ENCODE measurements around the gene ENGASE. TPM values are rescaled to one million over a fixed set of nuclear protein-coding genes. Genes with fewer than 3 reads are reported as not detected.

The ENGASE gene
- total and polyA plus RNA-seq, 2 of the 8 experiments (the other 6 are each of a cell fraction or from before 2014, with no cell fraction given) = 9.3 to 36.1 TPM

DNA sequence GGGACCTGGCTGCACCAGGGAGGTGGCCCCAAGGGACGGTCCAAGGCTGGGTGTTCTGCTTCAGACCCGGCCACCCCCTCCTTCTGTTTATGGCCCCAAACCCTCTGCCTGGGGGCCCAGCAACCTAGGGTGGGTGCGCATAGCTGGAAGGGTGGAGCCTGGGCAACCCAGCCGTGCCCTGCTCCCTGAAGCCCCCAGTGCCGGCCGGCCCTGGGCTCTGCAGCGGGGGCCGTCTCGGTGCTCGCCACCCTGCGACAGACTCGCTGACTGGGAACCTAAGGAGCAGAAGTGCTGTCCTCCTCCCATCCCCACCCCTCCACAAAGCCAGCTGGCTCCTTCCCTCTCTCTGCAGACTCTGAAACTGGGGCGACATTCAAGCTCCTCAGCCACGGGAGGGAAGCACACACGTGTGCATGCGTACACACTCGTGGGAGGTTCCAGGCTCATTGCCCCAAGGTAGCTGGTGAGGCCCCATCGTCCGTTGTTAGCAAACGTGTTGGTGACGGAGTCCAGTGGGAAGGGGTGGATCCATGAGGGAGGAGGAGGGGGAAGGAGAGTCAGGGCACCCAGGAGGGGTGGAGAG lies 43.4 kb downstream of the ENGASE start:
- no peak overlapping the region for H3K14ac ChIP-seq (ENCODE audit: insufficient read length)
- no peak overlapping the region for H3K4ac ChIP-seq (replicated peaks; ENCODE audit: insufficient read length, low read depth, low read length)
- H2AFZ ChIP-seq (ENCODE audit: low read length) = no peak overlapping the region
- ChIA-PET POLR2A (ENCODE audit: partially characterized antibody) (interaction anchor here (0.9 kb wide), 1 partner anchor 195 kb away, joined by 3 read pairs; no protein-coding TSS in a partner anchor), CTCF (ENCODE audit: partially characterized antibody) (interaction anchor here (0.6 to 1.3 kb wide), 3 partner anchors 9 to 275 kb away, joined by 3 to 5 read pairs (median 3); no protein-coding TSS in a partner anchor)
- no peak overlapping the region for H3K27ac ChIP-seq (ENCODE audit: low read depth, low read length)
- H2BK20ac ChIP-seq (ENCODE audit: low read length) = no peak overlapping the region
- H3K18ac ChIP-seq (ENCODE audit: extremely low read depth, low read length) = no peak overlapping the region
- no peaks in the 10 kb centered on the region for H3K27me3 ChIP-seq (replicated peaks in 1 of 4; ENCODE audit: control insufficient read depth in 3 of 4, extremely low read depth in 1 of 4, insufficient read depth in 3 of 4, low read length in 3 of 4)
- H3K79me1 ChIP-seq (ENCODE audit: low read depth, low read length) = no peaks in the 10 kb centered on the region
- no peak for DNase-seq (ENCODE audit: low read depth in 1 of 2, low spot score in 2 of 2)
- no peaks in the 10 kb centered on the region for H3K79me2 ChIP-seq (ENCODE audit: control insufficient read depth in 1 of 2, insufficient read depth in 2 of 2, low read length in 2 of 2)
- no peak overlapping the region for H2BK12ac ChIP-seq (ENCODE audit: low read depth, low read length)
- no peak overlapping the region for H4K91ac ChIP-seq (replicated peaks; ENCODE audit: insufficient read length, low read length)
- 87% methylated on average over 21 of the region's 21 CpGs; no CpG with 5 or more reads in 1 of the 2 experiments for WGBS, 2 experiments (ENCODE audit: extremely low coverage in 1 of 2, insufficient coverage in 1 of 2, insufficient read length in 1 of 2, insufficient replicate concordance in 2 of 2, low coverage in 1 of 2, low lambda C conversion rate in 2 of 2, missing lambda C conversion rate in 1 of 2)
- H3K4me1 ChIP-seq (replicated peaks in 1 of 4; ENCODE audit: control insufficient read depth in 3 of 4, insufficient read depth in 4 of 4, low read length in 3 of 4) = peaks cover 0 to 4% (median 3%) of the 10 kb centered on the region in 4 experiments; a peak in 4 of 7 replicates
- no peak overlapping the region; the same call in 1 of the 2 replicates for H2BK15ac ChIP-seq (ENCODE audit: low read length)
- H4K20me1 ChIP-seq (replicated peaks in 1 of 2; ENCODE audit: control insufficient read depth in 1 of 2, insufficient read depth in 2 of 2, low read length in 2 of 2) = peaks cover 2 to 8% of the 10 kb centered on the region in 2 experiments
- peaks cover 4% of the 10 kb centered on the region; the same call in 1 of the 2 replicates for H3K23me2 ChIP-seq (ENCODE audit: low read depth, low read length)
- FAIRE-seq = no peak
- H4K5ac ChIP-seq (ENCODE audit: insufficient read length, low read depth, low read length) = no peak overlapping the region
- H3K9ac ChIP-seq (replicated peaks in 1 of 4; ENCODE audit: extremely low read depth in 1 of 4, low read depth in 3 of 4, low read length in 3 of 4) = no peak overlapping the region
- H2AK5ac ChIP-seq (ENCODE audit: low read depth, low read length) = 0 out of 2 replicates have a peak overlapping the region, but pooled peaks have one; percentile 24
- no peaks in the 10 kb centered on the region for H3K36me3 ChIP-seq (ENCODE audit: control insufficient read depth in 2 of 4, insufficient read depth in 4 of 4, low read length in 3 of 4)
- no peak overlapping the region for H3K4me3 ChIP-seq (ENCODE audit: extremely low read depth in 1 of 4, insufficient read depth in 2 of 4, low read depth in 3 of 4, low read length in 4 of 4)
- H3K9me3 ChIP-seq (ENCODE audit: insufficient read depth in 2 of 2, low read depth in 1 of 2, low read length in 1 of 2) = no peaks in the 10 kb centered on the region
- H4K8ac ChIP-seq (ENCODE audit: extremely low read depth, insufficient read depth, low read length) = no peak overlapping the region
- H2BK120ac ChIP-seq (replicated peaks; ENCODE audit: low read depth, low read length) = no peak overlapping the region
- no peak overlapping the region for H3K4me2 ChIP-seq (ENCODE audit: insufficient read depth in 1 of 2, low read depth in 2 of 2, low read length in 2 of 2)
- H2BK5ac ChIP-seq (ENCODE audit: low read depth, low read length) = no peak overlapping the region
- H3K56ac ChIP-seq (replicated peaks; ENCODE audit: insufficient read length, low read depth, low read length) = no peak overlapping the region
- H3K23ac ChIP-seq (ENCODE audit: insufficient read length) = no peak overlapping the region
- TF ChIP-seq, protein P1, sequence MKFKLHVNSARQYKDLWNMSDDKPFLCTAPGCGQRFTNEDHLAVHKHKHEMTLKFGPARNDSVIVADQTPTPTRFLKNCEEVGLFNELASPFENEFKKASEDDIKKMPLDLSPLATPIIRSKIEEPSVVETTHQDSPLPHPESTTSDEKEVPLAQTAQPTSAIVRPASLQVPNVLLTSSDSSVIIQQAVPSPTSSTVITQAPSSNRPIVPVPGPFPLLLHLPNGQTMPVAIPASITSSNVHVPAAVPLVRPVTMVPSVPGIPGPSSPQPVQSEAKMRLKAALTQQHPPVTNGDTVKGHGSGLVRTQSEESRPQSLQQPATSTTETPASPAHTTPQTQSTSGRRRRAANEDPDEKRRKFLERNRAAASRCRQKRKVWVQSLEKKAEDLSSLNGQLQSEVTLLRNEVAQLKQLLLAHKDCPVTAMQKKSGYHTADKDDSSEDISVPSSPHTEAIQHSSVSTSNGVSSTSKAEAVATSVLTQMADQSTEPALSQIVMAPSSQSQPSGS (IDR thresholded peaks at IDR 0.05; ENCODE audit: low read length) = no peak
- TF ChIP-seq, protein P2, sequence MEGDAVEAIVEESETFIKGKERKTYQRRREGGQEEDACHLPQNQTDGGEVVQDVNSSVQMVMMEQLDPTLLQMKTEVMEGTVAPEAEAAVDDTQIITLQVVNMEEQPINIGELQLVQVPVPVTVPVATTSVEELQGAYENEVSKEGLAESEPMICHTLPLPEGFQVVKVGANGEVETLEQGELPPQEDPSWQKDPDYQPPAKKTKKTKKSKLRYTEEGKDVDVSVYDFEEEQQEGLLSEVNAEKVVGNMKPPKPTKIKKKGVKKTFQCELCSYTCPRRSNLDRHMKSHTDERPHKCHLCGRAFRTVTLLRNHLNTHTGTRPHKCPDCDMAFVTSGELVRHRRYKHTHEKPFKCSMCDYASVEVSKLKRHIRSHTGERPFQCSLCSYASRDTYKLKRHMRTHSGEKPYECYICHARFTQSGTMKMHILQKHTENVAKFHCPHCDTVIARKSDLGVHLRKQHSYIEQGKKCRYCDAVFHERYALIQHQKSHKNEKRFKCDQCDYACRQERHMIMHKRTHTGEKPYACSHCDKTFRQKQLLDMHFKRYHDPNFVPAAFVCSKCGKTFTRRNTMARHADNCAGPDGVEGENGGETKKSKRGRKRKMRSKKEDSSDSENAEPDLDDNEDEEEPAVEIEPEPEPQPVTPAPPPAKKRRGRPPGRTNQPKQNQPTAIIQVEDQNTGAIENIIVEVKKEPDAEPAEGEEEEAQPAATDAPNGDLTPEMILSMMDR (IDR thresholded peaks at IDR 0.05; ENCODE audit: control extremely low read depth in 1 of 3, insufficient read depth in 1 of 3, low read depth in 1 of 3, low read length in 3 of 3) = no peak
- TF ChIP-seq HDAC2 (IDR thresholded peaks at IDR 0.05; ENCODE audit: borderline replicate concordance in 1 of 2, low read depth in 2 of 2, low read length in 2 of 2) (no peak), CHD1 (IDR thresholded peaks at IDR 0.05; ENCODE audit: low read depth, low read length) (no peak), CEBPB (IDR thresholded peaks at IDR 0.05; ENCODE audit: low read depth, low read length) (no peak), JUN (IDR thresholded peaks at IDR 0.05; ENCODE audit: low read depth, low read length) (no peak), EZH2 (IDR thresholded peaks at IDR 0.05; ENCODE audit: low read depth, low read length, severe bottlenecking) (no peak)
- TF ChIP-seq, protein P3, sequence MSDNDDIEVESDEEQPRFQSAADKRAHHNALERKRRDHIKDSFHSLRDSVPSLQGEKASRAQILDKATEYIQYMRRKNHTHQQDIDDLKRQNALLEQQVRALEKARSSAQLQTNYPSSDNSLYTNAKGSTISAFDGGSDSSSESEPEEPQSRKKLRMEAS (IDR thresholded peaks at IDR 0.05) = no peak
